Ascending aorta (tissue), 2 donors: ENCODE measurements around the gene SRD5A1. TPM values are rescaled to one million over a fixed set of nuclear protein-coding genes. Genes with fewer than 3 reads are reported as not detected.

Experiments used
- DNase-seq, 2 donors: peaks; one replicate each; pipeline ENCODE4 v3.0.0-alpha.2; 2019; ENCODE audit warnings: low spot score in 2 of 2
- H3K27ac ChIP-seq, 2 donors: fragments of 200-600 bp; sonication (generic); one replicate each; pipeline ENCODE4 v1.5.1; 2016 to 2017; ENCODE audit warnings: mild to moderate bottlenecking in 1 of 2
- H3K27me3 ChIP-seq: fragments of 200-600 bp; sonication (generic); one replicate; pipeline ENCODE4 v1.5.1; 2017
- H3K36me3 ChIP-seq, 2 donors: fragments of 200-600 bp; sonication (generic); one replicate each; pipeline ENCODE4 v1.5.1; 2016
- H3K4me1 ChIP-seq, 2 donors: fragments of 200-600 bp; sonication (generic); one replicate each; pipeline ENCODE4 v1.5.1; 2016 to 2017; ENCODE audit warnings: mild to moderate bottlenecking in 1 of 2
- H3K4me3 ChIP-seq, 2 donors: fragments of 200-600 bp; sonication (generic); one replicate each; pipeline ENCODE4 v1.5.1; 2016 to 2017; ENCODE audit warnings: mild to moderate bottlenecking in 1 of 2
- H3K9me3 ChIP-seq, 2 donors: fragments of 200-600 bp; sonication (generic); one replicate each; pipeline ENCODE4 v1.5.1; 2016
- CTCF ChIP-seq, 3 experiments: fragments of 200-600 bp in 2 of 3; fragments of 450-650 bp in 1 of 3; sonication (generic) in 2 of 3; IDR thresholded peaks; one replicate each; pipeline ENCODE4 v1.5.1; 2016 to 2019; ENCODE audit warnings: antibody characterized with exemption in 3 of 3, mild to moderate bottlenecking in 1 of 3, moderate library complexity in 1 of 3
- intact Hi-C: fragments of 100-400 bp; cut with DNase I; formaldehyde crosslinking; loops from one replicate; pipeline ENCODE4 v1.15.1; 2023
- total RNA-seq: library from RNA; depleted of rRNA; stranded (reverse); fragments of >200 nt; gene quantifications from one replicate; pipeline ENCODE4 v1.1.0, GENCODE V29; 2016

Gene SRD5A1
- total RNA-seq, 1 donor from 2014 or later = 186 TPM

- Histone ChIP-seq H3K36me3 (peaks cover 85 to 86% of the 10 kb centered on the region in 2 donors), H3K9me3 (no peaks in the 10 kb centered on the region), H3K27me3 (no peaks in the 10 kb centered on the region), H3K4me1 (no peaks in the 10 kb centered on the region), H3K27ac (no peak overlapping the region), H3K4me3 (no peak overlapping the region)
- intact Hi-C loops = no loop called here
- DNase-seq = no peak
- no peak for TF ChIP-seq CTCF (IDR thresholded peaks at IDR 0.05)
Measured at GRCh38 chr5:6604341-6604740, 28.9 kb upstream of the SRD5A1 start.

DNA sequence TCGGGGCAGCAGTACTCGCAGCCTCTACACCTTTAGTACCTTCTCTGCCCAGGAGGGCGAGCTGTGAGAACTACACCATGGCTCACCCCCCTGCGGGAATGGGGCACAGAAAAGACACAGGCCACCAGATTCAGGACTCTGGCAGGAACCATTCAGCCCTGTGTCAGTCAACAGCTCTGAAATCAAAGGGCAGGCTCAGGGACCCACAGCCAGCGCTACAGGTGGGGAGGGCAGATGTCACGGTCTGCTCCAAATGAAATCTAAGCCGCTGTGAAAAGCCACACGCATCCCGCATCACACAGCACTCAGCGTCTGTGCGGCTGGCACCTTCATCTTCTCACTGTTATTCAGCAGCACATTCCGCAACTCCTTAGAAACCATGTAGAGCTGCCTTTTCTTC is 28.3 kb upstream of the SRD5A1 start:
- H3K36me3 ChIP-seq = peaks cover 80 to 87% of the 10 kb centered on the region in 2 donors
- no peak for TF ChIP-seq CTCF (IDR thresholded peaks at IDR 0.05)
- intact Hi-C loops = no loop called here

GRCh38 chr5:6606884-6607558 is 26.2 kb upstream of the SRD5A1 start:
- TF ChIP-seq CTCF (IDR thresholded peaks at IDR 0.05) = no peak
- intact Hi-C loops = no loop called here
- Histone ChIP-seq H3K9me3 (no peaks in the 10 kb centered on the region), H3K4me3 (no peak overlapping the region), H3K27ac (no peak overlapping the region), H3K36me3 (peaks cover 80 to 92% of the 10 kb centered on the region in 2 donors), H3K27me3 (no peaks in the 10 kb centered on the region), H3K4me1 (no peaks in the 10 kb centered on the region)
- DNase-seq = no peak

More for the DNA sequence above, 28.3 kb upstream of the SRD5A1 start:
- Histone ChIP-seq H3K9me3 (no peaks in the 10 kb centered on the region), H3K27ac (no peak overlapping the region), H3K4me1 (no peaks in the 10 kb centered on the region), H3K4me3 (no peak overlapping the region), H3K27me3 (no peaks in the 10 kb centered on the region)
- no peak for DNase-seq

GRCh38 chr5:6607559-6607936 is 25.7 kb upstream of the SRD5A1 start:
- no peak for TF ChIP-seq CTCF (IDR thresholded peaks at IDR 0.05)
- H3K36me3 ChIP-seq = peaks cover 75 to 92% of the 10 kb centered on the region in 2 donors
- H3K9me3 ChIP-seq = no peaks in the 10 kb centered on the region
- no peaks in the 10 kb centered on the region for H3K4me1 ChIP-seq
- no peak overlapping the region for H3K27ac ChIP-seq
- DNase-seq = no peak
- no peaks in the 10 kb centered on the region for H3K27me3 ChIP-seq
- no peak overlapping the region for H3K4me3 ChIP-seq
- intact Hi-C loops = no loop called here

GRCh38 chr5:6608016-6608415 is 25.2 kb upstream of the SRD5A1 start:
- H3K9me3 ChIP-seq = no peaks in the 10 kb centered on the region
- TF ChIP-seq CTCF (IDR thresholded peaks at IDR 0.05) = no peak
- DNase-seq = no peak
- no peak overlapping the region for H3K4me3 ChIP-seq
- H3K36me3 ChIP-seq = peaks cover 71 to 94% of the 10 kb centered on the region in 2 donors
- H3K27me3 ChIP-seq = no peaks in the 10 kb centered on the region
- no peaks in the 10 kb centered on the region for H3K4me1 ChIP-seq
- H3K27ac ChIP-seq = no peak overlapping the region
- intact Hi-C loops = no loop called here
